ENCODE results near the gene DIS3L2.

DIS3L2 gene

GRCh38 chr2:232315049-232315922 lies 353.8 kb downstream of the DIS3L2 start:
- no peak for ATAC-seq
- no peak for TF ChIP-seq BACH2 (CRISPR knock-in tag; IDR thresholded peaks at IDR 0.05; ENCODE audit: borderline replicate concordance)
- TF ChIP-seq TSHZ2 (CRISPR knock-in tag; IDR thresholded peaks at IDR 0.05) = no peak
- no peak for TF ChIP-seq TCF4 (CRISPR knock-in tag; IDR thresholded peaks at IDR 0.05; ENCODE audit: borderline replicate concordance)
- TF ChIP-seq PPARA (CRISPR knock-in tag; IDR thresholded peaks at IDR 0.05; ENCODE audit: borderline replicate concordance) = no peak
- no peak for TF ChIP-seq ZC3H10 (CRISPR knock-in tag; IDR thresholded peaks at IDR 0.05)
- TF ChIP-seq CREB5 (CRISPR knock-in tag; IDR thresholded peaks at IDR 0.05; ENCODE audit: low read depth) = no peak

- no peak for TF ChIP-seq ZNF8 (CRISPR knock-in tag; IDR thresholded peaks at IDR 0.05)
- no peak for TF ChIP-seq CREB5 (CRISPR knock-in tag; IDR thresholded peaks at IDR 0.05; ENCODE audit: low read depth)
- TF ChIP-seq TOX (CRISPR knock-in tag; IDR thresholded peaks at IDR 0.05; ENCODE audit: borderline replicate concordance) = no peak
- no peak for TF ChIP-seq PPARA (CRISPR knock-in tag; IDR thresholded peaks at IDR 0.05; ENCODE audit: borderline replicate concordance)
- no peak for TF ChIP-seq ZNF70 (CRISPR knock-in tag; IDR thresholded peaks at IDR 0.05)
- TF ChIP-seq ZFP3 (CRISPR knock-in tag; IDR thresholded peaks at IDR 0.05) = no peak
- no peak for TF ChIP-seq ZC3H10 (CRISPR knock-in tag; IDR thresholded peaks at IDR 0.05)
- TF ChIP-seq ZFP30 (CRISPR knock-in tag; IDR thresholded peaks at IDR 0.05) = no peak
- TF ChIP-seq GLIS3 (CRISPR knock-in tag; IDR thresholded peaks at IDR 0.05) = no peak
- TF ChIP-seq TCF4 (CRISPR knock-in tag; IDR thresholded peaks at IDR 0.05; ENCODE audit: borderline replicate concordance) = no peak
- no peak for TF ChIP-seq TSHZ2 (CRISPR knock-in tag; IDR thresholded peaks at IDR 0.05)
- TF ChIP-seq POU6F1 (CRISPR knock-in tag; IDR thresholded peaks at IDR 0.05; ENCODE audit: borderline replicate concordance, low read depth) = no peak
- no peak for TF ChIP-seq CSDC2 (CRISPR knock-in tag; IDR thresholded peaks at IDR 0.05)
- no peak for TF ChIP-seq CSRNP3 (CRISPR knock-in tag; IDR thresholded peaks at IDR 0.05)
- TF ChIP-seq ISL1 (CRISPR knock-in tag; IDR thresholded peaks at IDR 0.05) = no peak
- TF ChIP-seq ESRRG (CRISPR knock-in tag; IDR thresholded peaks at IDR 0.05) = no peak
- TF ChIP-seq OSR1 (CRISPR knock-in tag; IDR thresholded peaks at IDR 0.05) = no peak
- no peak for ATAC-seq
These were observed 354.4 kb downstream of the DIS3L2 start for GRCh38 chr2:232315923-232316299.

Measured in SK-N-SH treated with all-trans-retinoic acid at 6 μM for 48 hours (cell line).